ENCODE results near the gene UNC13A. TPM values are rescaled to one million over a fixed set of nuclear protein-coding genes. Genes with fewer than 3 reads are reported as not detected.

The UNC13A gene
- total RNA-seq, 1 experiment from 2014 or later: 29.0 TPM

GRCh38 chr19:17610384-17610783 lies 77.8 kb downstream of the UNC13A start:
- DNase-seq (ENCODE audit: low read depth, low spot score) (peak; percentile 28), ATAC-seq (no peak)
- H3K9me3 ChIP-seq (ENCODE audit: control insufficient read depth in 1 of 2, insufficient read depth in 1 of 2, low read depth in 1 of 2, low read length in 2 of 2): no peaks in the 10 kb centered on the region
- no peaks in the 10 kb centered on the region for H3K27me3 ChIP-seq (ENCODE audit: insufficient read depth, low read length)
- H4K20me1 ChIP-seq (ENCODE audit: insufficient read depth): no peaks in the 10 kb centered on the region
- no peak overlapping the region for H3K27ac ChIP-seq (ENCODE audit: low read depth, low read length)
- no peaks in the 10 kb centered on the region for H3K9me2 ChIP-seq (ENCODE audit: insufficient read depth)
- intact Hi-C loops (cut with micrococcal nuclease): no loop called here
- peaks cover 8 to 16% of the 10 kb centered on the region in 2 experiments for H3K4me1 ChIP-seq (ENCODE audit: control insufficient read depth in 1 of 2, insufficient read depth in 2 of 2, low read length in 2 of 2)
- 0 out of 4 replicates have a peak, but pooled peaks cover 0 to 5% of the 10 kb centered on the region in 2 experiments for H3K36me3 ChIP-seq (ENCODE audit: control insufficient read depth in 1 of 2, insufficient read depth in 2 of 2, low read length in 2 of 2)
- RAD21 ChIA-PET (ENCODE audit: low non-redundant PET in 1 of 2, low total read pairs in 2 of 2, uncharacterized antibody in 2 of 2, unreplicated experiment in 2 of 2): no interaction called here
- no peak overlapping the region for H3K9ac ChIP-seq (ENCODE audit: low read length)
- CTCF ChIA-PET: no interaction called here
- no peaks in the 10 kb centered on the region for H3K79me2 ChIP-seq (ENCODE audit: insufficient read depth, low read length)
- no peak overlapping the region for H3K4me2 ChIP-seq (ENCODE audit: low read length)
- H2AFZ ChIP-seq (ENCODE audit: low read depth, low read length, poor library complexity, severe bottlenecking): no peak overlapping the region
- H3K4me3 ChIP-seq (replicated peaks in 1 of 2; ENCODE audit: low read depth in 1 of 2, low read length in 2 of 2): no peak overlapping the region
- no TSS peak for BruUV-seq (replicated peaks)
- POLR2A ChIA-PET: no interaction called here
- TF ChIP-seq ELF1 (IDR thresholded peaks at IDR 0.05; ENCODE audit: borderline replicate concordance, low read depth) (no peak), EZH2 (IDR thresholded peaks at IDR 0.05) (no peak), CTCF (IDR thresholded peaks at IDR 0.05 in 2 of 3, conservative IDR thresholded peaks at IDR 0.05 in 1 of 3; ENCODE audit: borderline replicate concordance in 1 of 3, insufficient read depth in 1 of 3, low read depth in 2 of 3, low read length in 2 of 3) (no peak), POLR2A (IDR thresholded peaks at IDR 0.05; ENCODE audit: borderline replicate concordance, extremely low read depth, insufficient read depth, insufficient read length) (no peak), SP1 (IDR thresholded peaks at IDR 0.05; ENCODE audit: low read depth) (peak; percentile 56), FOSL1 (IDR thresholded peaks at IDR 0.05; ENCODE audit: low read depth) (no peak), ZNF274 (IDR thresholded peaks at IDR 0.05; ENCODE audit: low read depth, low read length) (no peak)

GRCh38 chr19:17607936-17608335 lies 80.2 kb downstream of the UNC13A start:
- no peaks in the 10 kb centered on the region for H3K9me2 ChIP-seq (ENCODE audit: insufficient read depth)
- ATAC-seq (no peak), DNase-seq (ENCODE audit: low read depth, low spot score) (no peak)
- intact Hi-C loops (cut with micrococcal nuclease): loop anchor here (5.0 kb wide), 1 partner anchor 169 kb away; no protein-coding TSS in a partner anchor
- CTCF ChIA-PET: interaction anchor here (1.2 kb wide), 1 partner anchor 14 kb away, joined by 5 read pairs; no protein-coding TSS in a partner anchor
- TF ChIP-seq ATF3 (IDR thresholded peaks at IDR 0.05) (no peak), TCF7L2 (IDR thresholded peaks at IDR 0.05; ENCODE audit: borderline replicate concordance, extremely low read depth, insufficient read depth, insufficient read length) (no peak), POLR2A (IDR thresholded peaks at IDR 0.05; ENCODE audit: borderline replicate concordance, extremely low read depth, insufficient read depth, insufficient read length) (no peak), RAD21 (IDR thresholded peaks at IDR 0.05; ENCODE audit: low read depth) (no peak), CBX3 (IDR thresholded peaks at IDR 0.05; ENCODE audit: low read depth) (no peak), ZFX (IDR thresholded peaks at IDR 0.05) (no peak), SP1 (IDR thresholded peaks at IDR 0.05; ENCODE audit: low read depth) (no peak), FOSL1 (IDR thresholded peaks at IDR 0.05; ENCODE audit: low read depth) (no peak), SRF (IDR thresholded peaks at IDR 0.05; ENCODE audit: low read depth) (no peak), EGR1 (IDR thresholded peaks at IDR 0.05; ENCODE audit: low read depth) (no peak)
- no peaks in the 10 kb centered on the region for H3K79me2 ChIP-seq (ENCODE audit: insufficient read depth, low read length)
- RAD21 ChIA-PET (ENCODE audit: low non-redundant PET in 1 of 2, low total read pairs in 2 of 2, uncharacterized antibody in 2 of 2, unreplicated experiment in 2 of 2): no interaction called here
- H3K4me2 ChIP-seq (ENCODE audit: low read length): no peak overlapping the region
- H3K27ac ChIP-seq (ENCODE audit: low read depth, low read length): no peak overlapping the region
- POLR2A ChIA-PET: interaction anchor here (0.7 kb wide), 1 partner anchor 62 kb away, joined by 4 read pairs; no protein-coding TSS in a partner anchor
- BruUV-seq (replicated peaks): no TSS peak
- H3K9ac ChIP-seq (ENCODE audit: low read length): no peak overlapping the region
- H4K20me1 ChIP-seq (ENCODE audit: insufficient read depth): no peaks in the 10 kb centered on the region
- H3K4me1 ChIP-seq (ENCODE audit: control insufficient read depth in 1 of 2, insufficient read depth in 2 of 2, low read length in 2 of 2): peaks cover 8 to 19% of the 10 kb centered on the region in 2 experiments
- no peak overlapping the region for H2AFZ ChIP-seq (ENCODE audit: low read depth, low read length, poor library complexity, severe bottlenecking)
- H3K4me3 ChIP-seq (replicated peaks in 1 of 2; ENCODE audit: low read depth in 1 of 2, low read length in 2 of 2): no peak overlapping the region
- H3K27me3 ChIP-seq (ENCODE audit: insufficient read depth, low read length): no peaks in the 10 kb centered on the region
- no peaks in the 10 kb centered on the region for H3K9me3 ChIP-seq (ENCODE audit: control insufficient read depth in 1 of 2, insufficient read depth in 1 of 2, low read depth in 1 of 2, low read length in 2 of 2)
- 0 out of 4 replicates have a peak, but pooled peaks cover 0 to 5% of the 10 kb centered on the region in 2 experiments for H3K36me3 ChIP-seq (ENCODE audit: control insufficient read depth in 1 of 2, insufficient read depth in 2 of 2, low read length in 2 of 2)

All from HCT116 (cell line).